ES-I3 (cell line): ENCODE data around the gene UBLCP1.
"Not testable (repeated sequence)": the region's sequence is repeated elsewhere in the genome, so short reads cannot be mapped to it uniquely, and the experiment has no call there.

Experiments used
- H3K36me3 ChIP-seq: 2 replicates; pipeline ENCODE4 v1.6.1; 2013; ENCODE audit warnings: mild to moderate bottlenecking, low read length, control low read depth, moderate library complexity; ENCODE audit not compliant: insufficient read depth
- H3K4me1 ChIP-seq: 2 replicates; pipeline ENCODE4 v1.6.1; 2013; ENCODE audit warnings: mild to moderate bottlenecking, control low read depth, low read length; ENCODE audit not compliant: insufficient read depth
- H3K9ac ChIP-seq: 2 replicates; pipeline ENCODE4 v1.6.1; 2013; ENCODE audit warnings: low read depth, mild to moderate bottlenecking, low read length, moderate library complexity
- H3K9me3 ChIP-seq: 2 replicates; pipeline ENCODE4 v1.6.1; 2013; ENCODE audit warnings: mild to moderate bottlenecking, low read length, moderate library complexity; ENCODE audit not compliant: control insufficient read depth, insufficient read depth

Gene UBLCP1

GRCh38 chr5:159262859-159263568 lies at the start of gene UBLCP1:
UBLCP1 (plus strand) TSS chr5:159263290; CDS start chr5:159268916, 5,626 bp downstream.
- H3K36me3 ChIP-seq: no peaks in the 10 kb centered on the region; the same call in 1 of the 2 replicates
- H3K9me3 ChIP-seq: no peaks in the 10 kb centered on the region
- peak within 1 kb of the TSS; percentile 78 for H3K9ac ChIP-seq
- H3K4me1 ChIP-seq: peaks cover 3% of the 10 kb centered on the region; the same call in 1 of the 2 replicates

DNA sequence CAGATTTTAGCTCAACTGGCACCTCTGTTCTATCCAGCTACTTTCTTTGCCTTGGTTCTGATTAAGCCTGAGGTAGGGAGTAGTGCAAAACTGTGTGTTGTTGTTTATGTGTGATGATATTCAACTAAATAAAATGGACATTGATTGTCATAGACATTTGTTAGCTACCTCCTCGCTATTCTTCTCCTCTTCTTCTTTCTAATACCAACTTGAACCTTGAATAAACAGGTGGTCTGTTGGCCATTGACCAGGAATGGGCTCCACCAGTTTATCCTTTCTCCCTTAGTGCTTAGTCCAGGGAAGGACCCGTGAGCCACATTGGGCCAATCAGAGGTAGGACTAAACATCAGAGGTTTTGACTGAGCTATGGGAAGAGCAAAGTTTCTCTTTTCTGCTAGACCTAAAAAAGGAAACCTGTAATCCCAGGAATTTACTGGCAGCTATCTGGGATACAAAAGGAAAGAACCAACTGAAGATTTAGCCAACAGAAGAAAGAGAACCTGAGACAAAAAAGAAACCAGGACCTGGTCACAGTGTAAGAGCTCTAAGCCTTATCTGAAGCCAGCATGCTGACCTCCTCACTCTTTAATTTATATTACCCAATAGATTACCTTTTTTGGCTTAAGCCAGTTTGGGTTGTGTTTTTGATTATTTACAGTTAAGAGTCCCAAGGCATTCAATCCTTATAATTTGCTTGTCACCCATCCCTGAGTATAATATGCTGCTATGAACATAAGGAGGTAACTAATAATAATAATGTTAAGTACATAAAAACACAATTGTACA lies 48.4 kb upstream of the UBLCP1 start:
- peaks cover 4% of the 10 kb centered on the region for H3K4me1 ChIP-seq
- no peaks in the 10 kb centered on the region for H3K9me3 ChIP-seq
- no peaks in the 10 kb centered on the region for H3K36me3 ChIP-seq
- no peak overlapping the region for H3K9ac ChIP-seq

DNA sequence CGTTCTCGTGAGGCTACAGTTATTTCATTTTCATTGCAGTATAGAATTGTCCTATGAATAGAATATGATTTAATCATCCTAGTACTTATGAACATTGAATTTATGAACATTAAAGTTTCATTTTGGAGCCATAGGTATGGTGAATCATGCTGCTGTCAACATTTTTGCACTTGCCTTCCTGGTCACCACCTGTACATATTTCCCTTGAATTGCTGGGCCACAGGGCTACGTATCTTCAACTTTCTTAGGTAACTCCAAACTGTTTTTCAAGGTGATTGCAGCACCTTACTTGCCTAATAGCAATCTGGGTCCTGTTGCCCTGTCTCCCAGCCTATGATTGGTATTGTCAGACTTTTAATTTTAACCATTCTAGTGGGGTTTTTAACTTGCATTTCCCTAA lies 47.2 kb upstream of the UBLCP1 start:
- Histone ChIP-seq H3K9me3 (no peaks in the 10 kb centered on the region), H3K9ac (no peak overlapping the region), H3K36me3 (no peaks in the 10 kb centered on the region), H3K4me1 (no peaks in the 10 kb centered on the region)

- no peaks in the 10 kb centered on the region for H3K9me3 ChIP-seq
- no peaks in the 10 kb centered on the region for H3K4me1 ChIP-seq
- no peaks in the 10 kb centered on the region for H3K36me3 ChIP-seq
- no peak overlapping the region for H3K9ac ChIP-seq
Measured at GRCh38 chr5:159216454-159216853, 46.6 kb upstream of the UBLCP1 start.

DNA sequence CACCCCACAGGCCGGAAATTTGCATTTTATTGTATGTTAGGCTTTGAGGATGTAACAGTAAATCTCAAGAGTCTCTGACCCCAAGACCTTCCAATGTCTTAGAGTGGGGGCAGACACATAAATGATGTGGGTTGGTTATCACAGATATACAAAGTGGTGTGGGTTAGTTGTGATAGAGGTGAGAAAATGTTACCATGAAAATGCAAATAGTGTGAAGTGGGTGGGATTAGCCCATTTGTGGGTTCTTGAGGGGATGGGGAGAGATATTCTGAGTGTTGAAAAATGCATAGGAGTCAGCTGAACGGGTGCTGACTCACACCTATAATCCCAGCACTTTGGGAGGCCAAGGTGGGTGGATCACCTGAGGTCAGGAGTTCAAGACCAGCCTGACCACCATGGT lies 45.9 kb upstream of the UBLCP1 start:
- Histone ChIP-seq H3K9ac (no peak overlapping the region), H3K4me1 (no peaks in the 10 kb centered on the region), H3K9me3 (no peaks in the 10 kb centered on the region), H3K36me3 (no peaks in the 10 kb centered on the region)

- Histone ChIP-seq H3K9ac (no peak overlapping the region), H3K9me3 (no peaks in the 10 kb centered on the region), H3K4me1 (no peaks in the 10 kb centered on the region)
Measured at GRCh38 chr5:159218595-159219023, 44.5 kb upstream of the UBLCP1 start.

GRCh38 chr5:159220206-159220605 lies 42.9 kb upstream of the UBLCP1 start:
- no peak overlapping the region for H3K9ac ChIP-seq
- no peaks in the 10 kb centered on the region for H3K4me1 ChIP-seq
- no peaks in the 10 kb centered on the region for H3K9me3 ChIP-seq
- no peaks in the 10 kb centered on the region for H3K36me3 ChIP-seq

More at GRCh38 chr5:159218595-159219023, 44.5 kb upstream of the UBLCP1 start:
- H3K36me3 ChIP-seq: no peaks in the 10 kb centered on the region

DNA sequence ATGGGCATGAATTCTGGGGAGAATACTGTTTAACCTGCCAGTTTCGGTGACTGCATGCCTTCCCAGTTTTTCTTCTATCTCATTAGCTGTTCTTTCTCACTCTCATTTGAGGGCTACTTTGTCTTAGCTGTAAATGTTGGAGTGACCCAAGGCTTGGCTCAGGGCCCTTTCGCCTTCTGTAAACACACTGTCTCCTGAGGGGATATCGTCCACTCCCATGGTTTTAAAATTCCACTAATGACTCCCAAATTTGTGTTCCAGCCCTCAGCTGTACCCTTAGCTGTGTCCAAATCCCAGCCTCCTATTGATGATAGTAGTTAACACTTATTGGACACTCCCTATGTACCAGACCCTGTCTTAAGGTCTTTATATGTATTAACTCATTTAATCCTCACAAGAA lies 39.6 kb upstream of the UBLCP1 start:
- 0 out of 2 replicates have a peak, but pooled peaks cover 3% of the 10 kb centered on the region for H3K4me1 ChIP-seq
- no peak overlapping the region for H3K9ac ChIP-seq
- H3K9me3 ChIP-seq: no peaks in the 10 kb centered on the region
- no peaks in the 10 kb centered on the region for H3K36me3 ChIP-seq

DNA sequence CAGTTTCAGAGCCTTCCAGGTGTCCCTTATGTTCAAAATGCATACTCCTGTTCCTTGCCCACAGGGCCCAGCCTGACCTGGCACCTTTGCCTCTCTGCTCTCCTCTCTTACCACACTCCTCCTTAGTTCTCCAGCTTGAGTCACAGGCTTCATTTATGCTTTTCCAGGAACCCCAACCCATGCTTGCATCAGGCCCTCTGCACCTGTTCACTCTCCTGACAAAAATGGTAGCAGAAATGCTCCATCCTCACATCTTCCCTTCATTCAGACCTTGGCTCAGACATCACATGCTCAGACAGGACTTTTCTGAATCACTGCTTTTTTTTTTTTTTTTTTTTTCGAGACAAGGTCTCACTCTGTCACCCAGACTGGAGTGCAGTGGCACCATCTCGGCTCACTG lies 38.6 kb upstream of the UBLCP1 start:
- no peaks in the 10 kb centered on the region for H3K9me3 ChIP-seq
- H3K36me3 ChIP-seq: no peaks in the 10 kb centered on the region
- no peak overlapping the region for H3K9ac ChIP-seq
- 0 out of 2 replicates have a peak, but pooled peaks cover 3% of the 10 kb centered on the region for H3K4me1 ChIP-seq

- no peak overlapping the region for H3K9ac ChIP-seq
- no peaks in the 10 kb centered on the region for H3K36me3 ChIP-seq
- 0 out of 2 replicates have a peak, but pooled peaks cover 3% of the 10 kb centered on the region for H3K4me1 ChIP-seq
- H3K9me3 ChIP-seq: no peaks in the 10 kb centered on the region
Measured at GRCh38 chr5:159226451-159226850, 36.6 kb upstream of the UBLCP1 start.

DNA sequence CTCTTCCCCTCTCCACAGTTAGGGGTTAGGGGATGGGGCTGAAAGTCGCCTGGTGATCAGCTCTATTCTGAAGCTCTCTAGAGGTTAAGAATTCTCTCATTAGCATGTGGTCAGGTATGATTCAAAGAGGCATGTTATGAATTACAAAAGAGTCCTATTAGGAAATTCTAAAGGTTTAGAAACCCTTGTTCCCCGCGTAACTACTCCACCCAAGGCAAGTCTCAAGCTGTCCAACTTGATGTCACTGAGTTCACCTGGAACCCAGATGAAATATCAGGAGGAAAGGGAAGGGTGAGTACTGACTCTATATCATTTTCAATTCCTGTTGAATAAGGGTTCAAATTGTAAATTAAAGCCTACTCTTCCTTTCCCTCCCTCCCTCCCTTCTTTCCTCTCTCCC lies 35.6 kb upstream of the UBLCP1 start:
- no peaks in the 10 kb centered on the region for H3K36me3 ChIP-seq
- H3K9ac ChIP-seq: no peak overlapping the region
- no peaks in the 10 kb centered on the region for H3K9me3 ChIP-seq
- H3K4me1 ChIP-seq: 0 out of 2 replicates have a peak, but pooled peaks cover 3% of the 10 kb centered on the region

- not testable (repeated sequence) for H3K36me3 ChIP-seq, H3K9me3 ChIP-seq, H3K4me1 ChIP-seq, H3K9ac ChIP-seq
Measured at GRCh38 chr5:159228097-159228496, 35.0 kb upstream of the UBLCP1 start.

GRCh38 chr5:159230657-159231056 lies 32.4 kb upstream of the UBLCP1 start:
- no peaks in the 10 kb centered on the region for H3K9me3 ChIP-seq
- no peaks in the 10 kb centered on the region for H3K36me3 ChIP-seq
- 0 out of 2 replicates have a peak, but pooled peaks cover 3% of the 10 kb centered on the region for H3K4me1 ChIP-seq
- no peak overlapping the region for H3K9ac ChIP-seq

DNA sequence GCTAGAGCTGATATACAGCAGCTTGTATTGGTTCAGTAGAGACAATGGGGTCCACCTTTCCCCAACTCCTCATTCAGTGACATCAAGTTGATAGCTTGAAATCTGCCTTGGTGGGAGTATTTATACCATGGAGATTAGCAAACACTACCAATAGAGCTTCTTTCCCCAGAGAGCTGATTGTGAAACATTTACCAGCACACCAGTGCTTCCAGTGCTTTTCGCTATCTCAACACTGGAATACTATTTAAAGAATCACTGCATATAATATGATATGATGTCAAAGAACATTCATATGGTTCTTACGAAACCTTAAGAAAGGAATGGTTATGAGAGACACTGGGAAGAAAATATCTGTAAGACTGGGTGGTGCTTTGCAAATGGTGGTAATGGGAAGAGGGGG lies 31.9 kb upstream of the UBLCP1 start:
- H3K4me1 ChIP-seq: 0 out of 2 replicates have a peak, but pooled peaks cover 3% of the 10 kb centered on the region
- no peak overlapping the region for H3K9ac ChIP-seq
- H3K9me3 ChIP-seq: no peaks in the 10 kb centered on the region
- H3K36me3 ChIP-seq: no peaks in the 10 kb centered on the region
